ENCODE results near the gene PON2.

Gene PON2

GRCh38 chr7:95441042-95441823 lies 6.4 kb upstream of the PON2 start:
- no peak for DNase-seq

- no peak for DNase-seq
Measured at GRCh38 chr7:95440394-95441038, 5.7 kb upstream of the PON2 start.

- DNase-seq = peak; percentile 83
Measured at GRCh38 chr7:95436407-95436806, 1.6 kb upstream of the PON2 start.

- no peak for DNase-seq
Measured at GRCh38 chr7:95435422-95435780, 573 bp upstream of the PON2 start.

- peak; percentile 18 for DNase-seq
Measured at GRCh38 chr7:95433952-95434556, 774 bp downstream of the PON2 start.

GRCh38 chr7:95433129-95433528 lies 1.7 kb downstream of the PON2 start:
- DNase-seq = peak; percentile 30

GRCh38 chr7:95432606-95433005 lies 2.2 kb downstream of the PON2 start:
- DNase-seq = no peak

- DNase-seq = no peak
Measured at GRCh38 chr7:95430864-95431263, 4.0 kb downstream of the PON2 start.

GRCh38 chr7:95429241-95429990 lies 5.4 kb downstream of the PON2 start:
- peak; percentile 14 for DNase-seq

- no peak for DNase-seq
Measured at GRCh38 chr7:95427914-95428516, 6.8 kb downstream of the PON2 start.

GRCh38 chr7:95427166-95427565 lies 7.7 kb downstream of the PON2 start:
- no peak for DNase-seq

GRCh38 chr7:95425694-95426093 lies 9.1 kb downstream of the PON2 start:
- DNase-seq = no peak

GRCh38 chr7:95424716-95425115 lies 10.1 kb downstream of the PON2 start:
- DNase-seq = no peak

- no peak for DNase-seq
Measured at GRCh38 chr7:95421847-95422444, 12.9 kb downstream of the PON2 start.

GRCh38 chr7:95421000-95421846 lies 13.6 kb downstream of the PON2 start:
- no peak for DNase-seq

- DNase-seq = no peak
Measured at GRCh38 chr7:95412075-95412474, 22.8 kb downstream of the PON2 start.

GRCh38 chr7:95411666-95412065 lies 23.2 kb downstream of the PON2 start:
- no peak for DNase-seq

GRCh38 chr7:95411036-95411435 lies 23.8 kb downstream of the PON2 start:
- DNase-seq = no peak

GRCh38 chr7:95407751-95408150 lies 27.1 kb downstream of the PON2 start:
- no peak for DNase-seq

- no peak for DNase-seq
Measured at GRCh38 chr7:95405800-95406199, 29.0 kb downstream of the PON2 start.

GRCh38 chr7:95405208-95405607 lies 29.6 kb downstream of the PON2 start:
- DNase-seq = no peak
